Measurements from ENCODE around the gene NELL1.
"Not testable (repeated sequence)": the region's sequence is repeated elsewhere in the genome, so short reads cannot be mapped to it uniquely, and the experiment has no call there.

Gene NELL1

DNA sequence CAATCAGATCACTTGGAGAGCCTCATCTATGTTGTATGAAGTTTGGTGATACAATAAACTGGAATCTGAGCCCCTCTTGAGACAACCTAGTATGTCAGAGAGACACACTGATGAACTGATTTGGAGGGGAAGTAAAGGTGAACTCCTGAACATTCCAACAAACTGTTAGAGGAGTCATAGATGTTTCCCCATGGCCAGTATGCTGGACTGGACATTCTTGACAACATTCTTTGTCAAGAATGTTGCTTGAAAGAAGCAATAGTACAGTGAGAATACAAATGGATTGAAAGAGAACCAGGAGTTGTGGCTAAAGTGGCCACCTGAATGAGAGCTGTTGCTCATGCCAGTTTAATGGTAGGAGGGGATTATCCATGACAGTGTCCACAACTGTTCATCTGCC, 588.1 kb downstream of the NELL1 start:
- DNase-seq = no peak

DNA sequence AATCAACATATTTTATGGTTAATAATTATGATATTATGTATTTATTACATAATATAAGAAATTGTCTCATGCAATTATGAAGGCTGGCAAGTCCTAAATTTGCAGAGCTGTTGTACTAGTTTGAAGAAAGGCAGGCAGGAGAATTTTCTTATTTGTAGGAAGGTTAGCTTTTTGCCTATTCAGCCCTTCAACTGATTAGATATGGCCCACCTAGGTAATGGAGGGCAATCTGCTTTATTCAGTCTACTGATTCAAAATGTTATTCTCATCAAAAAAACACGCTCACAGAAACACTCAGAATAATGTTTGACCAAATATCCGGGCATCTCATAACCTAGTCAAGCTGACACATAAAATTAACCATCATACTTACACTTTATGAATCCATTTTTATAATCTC, 589.0 kb downstream of the NELL1 start:
- DNase-seq = no peak

DNA sequence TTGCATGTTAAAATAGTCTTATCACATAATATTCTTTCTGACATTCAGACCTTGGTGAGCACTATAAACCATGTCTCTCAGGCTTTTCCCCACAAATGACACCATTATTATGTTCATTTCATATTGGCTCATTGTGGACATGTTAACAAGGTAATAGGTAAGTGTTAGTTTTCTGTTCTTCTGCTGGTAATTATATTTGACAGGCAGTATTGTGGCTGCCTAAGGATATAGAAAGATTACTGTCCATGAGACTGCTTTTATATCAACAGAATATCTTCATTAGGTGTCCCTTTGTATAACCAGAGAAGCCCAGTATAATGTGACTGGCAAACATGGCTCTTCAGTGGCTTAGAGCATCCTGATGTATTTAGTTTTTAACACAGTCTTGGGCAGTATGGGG, 590.7 kb downstream of the NELL1 start:
- DNase-seq = no peak

DNA sequence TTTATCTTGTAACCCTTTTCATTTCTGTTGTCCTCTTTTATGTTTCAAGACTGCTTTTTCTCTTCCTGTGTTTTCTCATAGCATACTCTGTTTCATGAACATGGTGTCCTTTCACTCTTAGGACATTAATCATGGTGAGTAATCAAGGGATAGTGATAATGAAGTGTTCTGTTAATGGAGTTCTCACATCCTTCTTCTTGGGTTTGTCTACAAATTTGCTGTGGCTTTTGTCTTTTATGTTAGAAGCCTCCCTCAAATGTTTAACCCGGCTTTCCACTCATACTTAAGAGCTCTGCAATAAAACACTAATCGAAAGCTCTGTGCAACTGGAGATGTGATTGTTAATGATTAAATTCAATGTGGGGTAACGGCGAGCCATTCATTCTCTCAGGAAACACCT, 593.6 kb downstream of the NELL1 start:
- DNase-seq = no peak

DNA sequence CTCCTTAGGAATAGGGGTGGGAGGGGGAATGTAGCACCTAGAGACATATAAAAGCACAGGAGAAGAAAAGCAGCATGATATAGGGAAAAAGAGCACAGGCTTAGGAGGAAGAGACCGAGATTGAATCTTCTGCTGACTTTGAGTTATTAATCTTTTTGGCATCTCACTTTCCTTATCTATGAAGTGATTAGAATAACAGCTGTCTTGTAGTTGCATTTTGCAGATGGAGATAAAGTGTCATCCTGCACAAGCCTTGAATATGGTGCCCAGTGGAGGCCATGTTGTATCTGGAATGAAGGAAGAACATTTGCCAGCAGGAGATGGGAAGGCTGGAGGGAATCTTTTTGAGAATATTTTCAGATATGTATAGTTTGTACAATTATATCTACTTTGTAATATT, 594.7 kb downstream of the NELL1 start:
- no peak for DNase-seq

DNA sequence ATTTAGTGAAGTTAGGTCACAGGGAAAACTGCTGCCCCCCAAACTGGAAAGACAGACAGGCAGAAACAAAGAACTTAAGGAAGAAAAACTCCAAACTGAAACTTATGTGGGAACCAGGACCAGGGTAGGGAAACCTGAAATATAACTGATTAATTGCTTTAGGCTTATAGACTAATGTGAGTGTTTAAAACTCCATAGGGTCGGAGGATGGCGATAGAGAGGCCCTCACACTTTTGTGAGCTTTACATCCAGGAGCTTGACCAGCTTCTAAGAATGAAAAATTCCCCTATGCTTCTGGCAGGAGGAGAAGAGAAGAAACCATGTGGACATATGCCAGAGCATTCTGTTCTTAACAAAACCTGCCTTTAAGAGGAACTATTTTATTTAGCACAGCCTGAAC, 598.6 kb downstream of the NELL1 start:
- DNase-seq = no peak

DNA sequence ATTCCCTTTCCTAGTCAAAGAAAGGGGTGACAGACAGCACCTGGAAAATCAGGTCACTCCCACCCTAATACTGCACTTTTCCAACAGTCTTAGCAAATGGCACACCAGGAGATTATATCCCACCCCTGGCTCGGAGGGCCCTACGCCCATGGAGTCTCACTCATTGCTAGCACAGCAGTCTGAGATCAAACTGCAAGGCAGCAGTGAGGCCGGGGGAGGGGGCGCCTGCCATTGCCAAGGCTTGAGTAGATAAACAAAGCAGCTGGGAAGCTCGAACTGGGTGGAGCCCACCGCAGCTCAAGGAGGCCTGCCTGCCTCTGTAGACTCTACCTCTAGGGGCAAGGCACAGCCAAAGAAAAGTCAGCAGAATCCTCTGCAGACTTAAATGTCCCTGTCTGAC, 602.8 kb downstream of the NELL1 start:
- not testable (repeated sequence) for DNase-seq

DNA sequence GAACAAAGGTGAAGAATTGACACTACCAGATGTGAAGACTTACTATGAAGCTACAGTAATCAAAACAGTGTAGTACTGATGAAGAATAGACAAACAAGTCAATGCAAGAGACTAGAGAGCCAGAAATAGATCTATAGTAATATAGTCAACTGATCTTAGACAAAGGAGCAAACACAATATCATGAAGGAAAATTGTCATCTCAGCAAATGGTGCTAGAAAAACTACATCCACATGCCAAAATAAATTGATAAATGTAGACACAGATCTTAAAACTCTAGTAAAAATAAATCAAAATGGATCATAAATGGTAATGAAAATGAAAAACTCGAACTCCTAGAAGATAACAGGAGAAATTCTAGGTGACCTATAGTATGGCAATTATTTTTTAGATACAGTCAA, 609.5 kb downstream of the NELL1 start:
- no peak for DNase-seq

DNA sequence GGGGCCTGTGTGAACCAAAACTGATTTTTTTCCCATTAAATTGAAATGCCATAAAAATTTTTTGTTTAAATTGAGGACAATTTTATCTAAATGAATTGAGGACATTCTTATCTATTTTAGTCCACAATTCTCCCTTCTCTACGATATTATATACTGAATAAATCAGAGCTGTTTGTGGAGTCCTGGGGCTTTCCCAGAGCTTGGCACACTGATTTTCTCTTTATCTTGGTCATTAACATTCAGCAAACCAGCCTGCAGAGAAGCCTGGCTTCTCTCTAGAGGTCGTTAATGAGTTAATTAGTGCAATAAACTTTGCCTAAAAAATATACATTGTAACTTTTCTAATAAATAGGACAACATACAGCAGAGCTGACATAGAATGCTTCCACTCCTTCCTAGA, 615.7 kb downstream of the NELL1 start:
- no peak for DNase-seq

DNA sequence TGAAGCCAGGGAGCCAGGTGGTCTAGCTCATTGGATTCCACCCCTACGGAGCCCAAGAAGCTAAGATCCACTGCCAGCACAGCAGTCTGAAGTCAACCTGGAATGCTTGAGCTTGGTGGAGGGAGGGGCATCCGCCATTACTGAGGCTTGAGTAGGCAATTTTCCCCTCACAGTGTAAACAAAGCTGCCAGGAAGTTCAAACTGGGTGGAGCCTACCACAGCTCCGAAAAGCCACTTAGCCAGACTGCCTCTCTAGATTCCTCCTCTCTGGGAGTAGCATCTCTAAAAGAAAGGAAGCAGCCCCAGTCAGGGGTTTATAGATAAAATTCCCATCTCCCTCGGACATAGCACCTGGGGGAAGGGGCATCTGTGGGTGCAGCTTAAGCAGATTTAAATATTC, 620.3 kb downstream of the NELL1 start:
- no peak for DNase-seq

DNA sequence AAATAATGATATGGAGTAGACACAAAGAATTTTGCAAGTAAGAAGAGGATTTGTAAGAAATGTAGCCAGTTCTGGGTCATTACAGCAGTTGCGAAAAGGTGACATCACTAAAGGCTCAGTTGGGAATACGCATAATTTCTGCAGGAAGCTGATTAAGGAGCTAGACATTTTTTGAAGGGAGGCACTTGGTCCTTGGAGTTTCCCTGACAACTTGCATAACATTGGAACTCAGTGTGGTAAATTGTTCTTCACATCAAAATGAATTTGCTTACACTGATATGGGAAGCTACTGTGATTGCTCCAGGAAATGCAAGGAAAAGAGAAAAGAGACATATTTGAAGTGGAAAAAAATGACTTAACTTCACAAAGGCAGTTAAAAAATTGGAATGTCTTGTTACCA, 626.1 kb downstream of the NELL1 start:
- no peak for DNase-seq

DNA sequence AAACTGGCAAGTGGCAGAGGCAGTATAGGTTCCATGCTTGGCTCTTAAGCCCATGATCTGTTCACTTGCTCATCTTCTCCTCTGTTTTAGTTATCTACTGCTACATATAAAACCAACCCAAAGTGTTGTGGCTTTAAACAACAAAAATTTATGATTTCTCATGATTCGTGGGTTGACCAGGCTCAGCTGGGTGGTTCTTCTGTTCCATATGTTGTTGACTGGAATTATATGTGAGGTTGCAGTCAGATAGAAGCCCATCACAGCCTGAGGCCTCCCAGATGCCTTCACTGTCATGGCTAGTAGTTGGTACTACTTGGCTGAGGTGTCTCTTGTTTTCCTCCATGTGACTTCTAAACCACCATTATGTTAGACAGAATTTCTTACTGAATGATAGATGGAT, 632.6 kb downstream of the NELL1 start:
- no peak for DNase-seq

DNA sequence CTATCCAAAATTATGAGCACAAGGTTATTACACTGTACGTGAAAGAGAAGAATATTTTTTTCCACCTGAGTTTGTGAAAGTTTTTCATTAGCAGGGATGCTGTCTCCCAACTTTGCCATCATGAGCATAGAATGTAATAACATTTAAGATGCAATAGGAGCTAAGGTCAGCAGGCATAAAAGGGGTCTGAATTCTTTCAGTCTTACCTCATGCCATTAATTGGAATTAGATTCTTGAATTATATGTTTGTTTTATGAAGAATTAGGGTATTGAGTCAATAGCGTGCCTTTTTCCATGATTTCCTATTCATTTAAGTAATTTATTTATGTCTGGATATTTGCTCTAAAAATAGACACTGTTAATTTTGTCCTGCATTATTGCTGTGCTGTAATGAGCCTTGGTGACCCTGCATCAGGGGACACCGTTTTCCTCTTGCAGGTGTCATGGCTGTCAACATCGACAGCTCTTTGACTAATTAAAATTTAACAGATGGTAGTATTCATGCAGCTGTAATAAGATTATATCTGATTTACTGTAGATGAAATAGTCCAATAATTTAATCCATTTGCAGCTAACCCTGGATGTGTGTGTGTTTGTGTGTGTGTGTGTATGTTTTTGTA, 637.5 kb downstream of the NELL1 start:
- DNase-seq = no peak

DNA sequence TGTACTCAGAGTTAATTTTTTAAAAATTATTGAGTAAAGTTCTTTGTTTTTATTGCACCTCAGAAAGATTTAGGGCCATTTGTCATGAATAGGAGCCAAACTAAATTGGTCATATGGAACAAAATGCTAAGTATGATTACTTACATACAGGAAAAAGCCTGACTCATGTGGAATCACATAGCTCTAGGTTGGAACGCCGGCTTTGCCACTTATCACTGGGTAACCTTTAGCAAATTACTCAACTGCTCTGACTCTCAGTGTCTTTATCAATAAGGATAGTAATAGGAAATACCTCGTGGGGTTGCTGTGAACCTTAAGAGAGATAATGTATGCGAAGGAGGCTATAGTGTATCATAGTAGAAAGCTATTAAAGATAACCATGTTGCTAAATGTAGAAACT, 638.5 kb downstream of the NELL1 start:
- DNase-seq = no peak

DNA sequence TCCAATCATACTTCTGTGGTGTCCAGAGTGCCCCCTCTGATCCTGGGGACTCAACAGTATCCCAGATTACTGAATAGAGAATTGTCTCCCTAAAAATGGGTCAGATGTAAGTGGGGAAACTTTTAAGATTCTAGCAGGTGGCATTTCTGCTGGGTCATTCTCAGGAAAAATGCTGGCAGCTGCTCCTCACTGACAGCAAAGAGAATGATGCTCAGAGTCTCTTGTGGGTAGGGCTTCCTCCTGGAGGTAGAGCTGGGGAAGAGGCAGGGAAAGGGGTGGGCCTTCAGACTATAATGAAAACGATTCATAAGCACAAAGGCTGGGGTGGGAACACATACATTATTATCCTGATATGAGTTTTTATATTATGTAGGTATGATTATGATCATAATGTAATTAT, 647.2 kb downstream of the NELL1 start:
- DNase-seq = no peak

DNA sequence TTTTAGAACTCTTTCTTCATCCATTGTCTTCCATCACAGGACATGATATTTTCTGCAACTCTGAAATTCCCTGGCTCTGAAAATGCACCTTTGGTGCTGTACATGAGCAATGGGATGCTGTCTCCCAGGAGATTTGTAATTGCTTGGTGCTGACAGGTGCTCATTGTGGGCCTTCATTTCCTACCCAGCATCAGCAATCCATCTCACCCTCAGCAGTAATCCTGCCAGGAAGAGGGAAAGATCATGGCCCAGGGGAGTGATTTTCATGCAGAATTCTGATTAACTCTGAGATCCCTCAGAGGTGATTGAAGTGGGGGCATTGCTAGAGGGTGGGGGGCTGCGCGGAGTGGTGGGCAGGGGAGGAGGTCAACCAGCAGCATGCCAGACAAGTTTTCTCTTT, 651.7 kb downstream of the NELL1 start:
- no peak for DNase-seq

DNA sequence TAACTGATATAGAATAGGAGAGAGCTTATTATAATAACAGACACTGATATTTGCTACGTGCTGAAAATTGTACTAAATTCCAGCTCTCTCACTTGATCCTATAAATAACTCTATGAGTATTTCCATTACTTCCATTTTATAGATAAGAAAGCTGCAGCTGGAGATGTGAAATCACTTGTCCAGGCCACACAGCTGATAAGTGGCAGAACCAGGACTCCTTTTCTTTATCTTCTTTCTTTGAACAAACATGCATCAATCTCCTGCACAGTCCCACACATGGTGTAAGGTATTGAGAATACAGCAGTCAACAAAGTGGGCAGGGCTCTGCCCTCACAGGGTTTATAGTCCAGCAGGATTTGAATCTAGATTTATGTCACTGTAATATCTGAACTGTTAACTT, 652.1 kb downstream of the NELL1 start:
- DNase-seq = no peak

DNA sequence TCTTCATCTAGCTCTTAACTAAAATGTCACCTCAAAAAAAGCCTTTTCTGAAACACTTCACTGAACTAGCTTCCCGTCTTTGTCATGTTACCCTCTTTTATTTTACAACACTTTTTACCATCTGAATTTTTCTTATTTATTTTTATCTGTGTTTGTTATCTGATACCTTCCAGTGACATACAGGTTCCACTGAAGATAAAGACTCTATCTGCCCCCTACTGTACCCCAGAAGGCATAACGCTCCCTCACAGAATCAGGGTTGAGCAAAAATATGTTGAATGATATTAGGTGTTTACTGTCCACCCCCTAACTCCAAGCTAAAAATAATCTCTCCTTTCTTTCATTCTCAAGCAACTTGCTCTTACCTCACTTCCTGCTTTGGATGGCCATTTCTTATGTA, 654.2 kb downstream of the NELL1 start:
- no peak for DNase-seq

DNA sequence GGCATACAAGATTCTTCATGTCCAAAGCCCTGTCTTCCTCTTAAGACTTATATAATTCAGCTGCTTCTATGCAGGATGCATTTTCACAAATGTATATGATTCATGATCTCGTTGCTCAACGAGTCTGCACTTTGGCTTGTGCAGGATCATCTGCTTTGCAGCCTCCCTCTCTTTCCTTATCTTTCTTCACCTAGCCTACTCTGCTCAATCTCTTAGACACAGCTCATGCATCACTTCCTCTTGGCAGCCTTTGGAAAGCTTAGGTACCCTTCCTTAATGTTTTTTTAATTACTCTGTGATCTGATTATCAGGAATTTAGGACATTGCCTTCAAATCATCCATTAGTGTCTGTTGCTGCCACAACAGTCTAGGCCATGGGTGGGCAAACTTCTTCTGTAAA, 673.8 kb downstream of the NELL1 start:
- DNase-seq = no peak

DNA sequence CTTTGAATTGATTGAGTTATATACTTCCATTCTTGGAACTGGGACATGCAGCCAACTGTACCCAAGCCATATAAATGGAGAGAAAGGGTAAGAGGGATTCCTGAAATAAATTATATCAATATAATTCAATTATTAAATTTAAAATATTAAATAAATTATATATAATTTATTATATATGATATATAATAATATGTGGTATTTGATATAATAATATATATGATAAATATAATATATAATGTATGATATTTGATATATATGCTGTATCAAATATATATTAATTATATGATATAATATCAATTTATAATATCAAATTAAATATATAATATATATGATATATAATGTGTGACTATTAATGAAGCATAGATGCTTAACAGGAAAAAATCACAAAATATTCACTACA, 677.0 kb downstream of the NELL1 start:
- no peak for DNase-seq

DNA sequence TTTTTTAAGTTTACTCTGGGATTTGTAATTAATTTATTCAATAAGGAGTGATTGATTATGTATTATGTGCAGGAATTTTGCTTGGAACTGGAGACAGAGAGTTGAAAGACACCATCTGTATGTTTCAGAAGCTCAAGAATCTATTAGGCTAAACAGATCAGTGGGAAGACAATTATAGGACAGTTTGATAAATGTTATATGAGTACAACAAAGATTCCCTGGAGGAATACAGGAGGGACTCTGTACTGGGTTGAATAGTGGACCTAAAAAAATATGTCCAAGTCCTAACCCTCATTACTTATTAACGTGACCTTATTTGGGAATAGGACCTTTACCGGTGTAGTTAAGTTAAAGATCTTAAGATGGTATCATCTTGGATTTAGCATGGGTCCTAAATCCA, 681.2 kb downstream of the NELL1 start:
- DNase-seq = no peak

DNA sequence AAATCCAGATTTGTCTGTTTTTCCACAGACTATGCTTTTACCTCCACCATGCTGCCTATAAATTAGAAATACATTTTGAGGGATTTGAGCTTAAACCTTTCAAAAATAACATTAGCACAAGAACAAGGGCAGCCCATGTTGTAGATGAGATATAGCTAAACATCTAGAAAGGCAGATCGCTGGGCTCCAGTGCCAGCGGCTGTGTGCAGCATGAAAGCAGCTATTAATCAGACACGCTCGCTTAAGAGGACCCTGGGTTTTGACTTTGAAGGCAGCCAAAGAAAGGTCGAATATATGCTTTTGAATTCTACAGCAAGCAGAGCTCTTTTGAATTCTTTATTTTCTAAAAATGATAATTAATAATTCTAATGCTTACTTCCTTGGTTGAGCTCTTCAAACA, 684.0 kb downstream of the NELL1 start:
- DNase-seq = no peak

DNA sequence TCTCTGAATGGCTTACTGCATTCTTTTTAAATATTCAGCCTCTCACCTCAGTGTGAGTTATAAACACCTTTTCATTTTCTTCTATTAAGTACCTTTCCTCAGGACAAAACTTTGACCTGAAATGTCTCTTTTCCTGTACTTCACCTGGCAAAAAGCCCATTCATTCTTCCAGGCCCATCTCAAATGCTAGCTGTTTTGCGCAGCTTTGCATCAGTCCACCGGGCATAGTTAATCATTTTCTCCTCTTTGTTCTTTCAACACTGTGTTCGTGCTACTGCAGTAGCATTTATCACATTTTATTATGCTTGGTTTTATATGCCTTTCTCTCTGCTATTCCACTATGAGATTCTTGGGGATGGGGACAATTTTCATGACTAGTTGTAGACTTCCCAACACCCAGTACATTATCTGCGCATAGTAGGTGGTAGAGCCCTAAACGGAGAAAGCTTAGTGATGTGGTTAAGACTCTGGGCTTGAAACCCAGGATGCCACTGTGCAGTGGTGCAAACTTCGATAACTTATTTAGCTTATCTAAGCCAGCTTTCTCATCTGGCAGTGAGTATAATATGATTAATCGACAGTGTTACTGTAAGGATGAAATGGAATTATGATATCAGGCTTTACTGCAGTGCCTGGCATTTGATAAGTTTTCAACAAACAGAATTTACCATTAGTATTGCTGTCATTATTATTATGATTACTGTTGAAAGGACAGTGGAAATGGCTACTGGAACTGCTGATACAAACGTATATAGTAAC, 695.7 kb downstream of the NELL1 start:
- DNase-seq = no peak

DNA sequence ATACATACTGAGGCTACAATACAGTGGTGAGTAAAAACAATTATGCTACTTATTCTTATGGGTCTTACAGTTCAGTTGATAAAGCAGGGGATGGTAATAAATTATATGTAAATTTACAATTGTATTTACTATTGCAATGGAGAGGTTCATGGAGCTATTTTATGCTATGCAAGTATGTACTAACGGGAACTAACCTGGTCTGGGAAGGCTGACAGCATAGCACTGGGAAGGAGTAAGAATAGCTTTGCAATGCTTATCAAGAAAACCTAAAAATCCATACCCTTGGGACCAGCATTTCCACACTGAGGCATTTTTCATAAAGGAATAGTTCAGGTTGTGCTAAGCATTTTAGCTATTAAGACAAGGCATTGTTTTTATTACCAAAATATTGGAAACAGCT, 700.6 kb downstream of the NELL1 start:
- DNase-seq = no peak

DNA sequence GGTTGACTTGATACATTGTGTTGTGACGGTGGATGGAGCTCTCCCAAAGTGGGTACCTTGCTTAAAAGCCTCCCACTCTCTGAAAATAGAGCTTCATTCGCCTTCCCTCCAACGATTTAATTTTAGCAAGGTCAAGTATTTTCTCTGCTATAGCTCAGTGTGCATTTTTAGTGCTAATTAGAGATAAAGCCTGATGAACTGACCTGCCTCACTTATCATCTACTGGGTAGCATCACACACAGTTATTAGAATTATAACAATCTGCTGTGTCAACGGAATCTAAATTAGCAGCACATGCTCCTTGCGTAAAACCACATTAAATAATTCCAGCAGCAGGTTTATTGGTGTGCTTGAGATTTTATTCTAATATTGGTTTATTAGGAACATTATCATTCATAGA, 701.7 kb downstream of the NELL1 start:
- DNase-seq = no peak
